ENCODE results near the gene PABPC4L. TPM values are rescaled to one million over a fixed set of nuclear protein-coding genes. Genes with fewer than 3 reads are reported as not detected.
"Not testable (repeated sequence)": the region's sequence is repeated elsewhere in the genome, so short reads cannot be mapped to it uniquely, and the experiment has no call there.

The PABPC4L gene
- total and polyA plus RNA-seq, 11 donors: 0.19 to 0.86 (median 0.64) TPM

GRCh38 chr4:134219043-134219442, 17.5 kb upstream of the PABPC4L start:
- Histone ChIP-seq H3K36me3 (no peaks in the 10 kb centered on the region), H3K4me3 (no peak overlapping the region), H3K27ac (no peak overlapping the region), H3K27me3 (no peaks in the 10 kb centered on the region), H3K4me1 (no peaks in the 10 kb centered on the region), H3K9me3 (no peaks in the 10 kb centered on the region)
- 83 to 89% (median 84%) methylated on average over 3 of the region's 3 CpGs for WGBS, 4 donors
- DNase-seq (no peak), ATAC-seq (no peak)
- no peak for TF ChIP-seq POLR2A (IDR thresholded peaks at IDR 0.05)
- TF ChIP-seq CTCF (IDR thresholded peaks at IDR 0.05): no peak
- intact Hi-C loops (cut with DNase I): no loop called here

- Histone ChIP-seq H3K9me3 (no peaks in the 10 kb centered on the region), H3K4me3 (no peak overlapping the region), H3K36me3 (no peaks in the 10 kb centered on the region), H3K27ac (no peak overlapping the region), H3K27me3 (no peaks in the 10 kb centered on the region), H3K4me1 (no peaks in the 10 kb centered on the region)
- peak in 1 of 4 donors; percentile 26 for ATAC-seq
- DNase-seq: no peak
- TF ChIP-seq POLR2A (IDR thresholded peaks at IDR 0.05) (no peak), CTCF (IDR thresholded peaks at IDR 0.05) (no peak)
- 49 to 75% (median 62%) methylated on average over 1 of the region's 1 CpG for WGBS, 4 donors
- intact Hi-C loops (cut with DNase I): no loop called here
These were observed 14.8 kb upstream of the PABPC4L start for GRCh38 chr4:134216411-134216810.

GRCh38 chr4:134215620-134216344, 14.2 kb upstream of the PABPC4L start:
- intact Hi-C loops (cut with DNase I): no loop called here
- DNase-seq: no peak
- Histone ChIP-seq H3K4me1 (no peaks in the 10 kb centered on the region), H3K4me3 (no peak overlapping the region), H3K27ac (no peak overlapping the region), H3K27me3 (no peaks in the 10 kb centered on the region), H3K36me3 (no peaks in the 10 kb centered on the region), H3K9me3 (no peaks in the 10 kb centered on the region)
- no peak for TF ChIP-seq CTCF (IDR thresholded peaks at IDR 0.05)
- no peak for TF ChIP-seq POLR2A (IDR thresholded peaks at IDR 0.05)
- ATAC-seq: no peak
- WGBS, 4 donors: 31 to 59% (median 39%) methylated on average over 2 of the region's 2 CpGs

- H3K4me3 ChIP-seq; H3K27ac ChIP-seq; H3K36me3 ChIP-seq; ATAC-seq; intact Hi-C loops (cut with DNase I); H3K27me3 ChIP-seq; H3K4me1 ChIP-seq; H3K9me3 ChIP-seq; DNase-seq: not testable (repeated sequence)
- WGBS, 4 donors: 92 to 96% (median 94%) methylated on average over 7 to 11 of the region's 11 CpGs
These were observed 6.4 kb upstream of the PABPC4L start for GRCh38 chr4:134207955-134208354.

All from heart left ventricle (tissue), 16 donors.